Neural cell (in vitro differentiated cells): ENCODE results near the gene WDR82. TPM values are rescaled to one million over a fixed set of nuclear protein-coding genes. Genes with fewer than 3 reads are reported as not detected.
"Not testable (repeated sequence)": the region's sequence is repeated elsewhere in the genome, so short reads cannot be mapped to it uniquely, and the experiment has no call there.

Experiments used
- H2AFZ ChIP-seq: fragments of 200-600, 300-800 bp; sonication (generic), shearing (Covaris generic); 2 replicates; pipeline ENCODE4 v1.6.0; 2014; ENCODE audit warnings: low read depth, mild to moderate bottlenecking, antibody characterized with exemption, low read length, moderate library complexity
- H3F3A ChIP-seq: fragments of 200-600 bp; shearing (Covaris generic); 2 replicates; pipeline ENCODE4 v1.6.1; 2016; ENCODE audit warnings: mild to moderate bottlenecking, moderate library complexity, mixed read lengths, antibody characterized with exemption, low read length; ENCODE audit not compliant: insufficient read depth, poor library complexity, severe bottlenecking
- H3K27ac ChIP-seq: fragments of 200-600, 300-800 bp; sonication (generic), shearing (Covaris generic); 2 replicates; pipeline ENCODE4 v1.5.1; 2014; ENCODE audit warnings: mild to moderate bottlenecking, low read length, moderate library complexity
- H3K27me3 ChIP-seq: fragments of 300-800, 200-600 bp; sonication (generic), shearing (Covaris generic); 2 replicates; pipeline ENCODE4 v1.6.0; 2014; ENCODE audit warnings: mild to moderate bottlenecking, low read depth, low read length, moderate library complexity; ENCODE audit not compliant: insufficient read depth
- H3K36me3 ChIP-seq: fragments of 300-800, 200-600 bp; sonication (generic), shearing (Covaris generic); 2 replicates; pipeline ENCODE4 v1.5.1; 2014; ENCODE audit warnings: mild to moderate bottlenecking, antibody characterized with exemption, low read length, moderate library complexity; ENCODE audit not compliant: insufficient read depth
- H3K4me2 ChIP-seq: fragments of 300-800, 200-600 bp; sonication (generic), shearing (Covaris generic); 2 replicates; pipeline ENCODE4 v1.6.0; 2014; ENCODE audit warnings: mild to moderate bottlenecking, low read length
- H3K4me3 ChIP-seq: fragments of 300-800, 200-600 bp; sonication (generic), shearing (Covaris generic); 2 replicates; pipeline ENCODE4 v1.5.1; 2014; ENCODE audit warnings: mild to moderate bottlenecking, low read length, moderate library complexity
- H3K79me2 ChIP-seq: fragments of 200-600 bp; shearing (Covaris generic); replicated peaks from 2 replicates; pipeline ENCODE4 v1.6.0; 2014; ENCODE audit warnings: mild to moderate bottlenecking, low read length, moderate library complexity; ENCODE audit not compliant: insufficient read depth
- H3K9ac ChIP-seq: fragments of 300-800, 200-600 bp; sonication (generic), shearing (Covaris generic); 2 replicates; pipeline ENCODE4 v1.6.1; 2016; ENCODE audit warnings: mild to moderate bottlenecking, low read length, mixed read lengths
- H3K9me2 ChIP-seq: fragments of 200-600 bp; shearing (Covaris generic); 2 replicates; pipeline ENCODE4 v1.6.1; 2016; ENCODE audit warnings: mild to moderate bottlenecking, low read length, mixed read lengths; ENCODE audit not compliant: insufficient read depth
- H3K9me3 ChIP-seq: fragments of 200-600, 300-800 bp; sonication (generic), shearing (Covaris generic); 2 replicates; pipeline ENCODE4 v1.6.1; 2016; ENCODE audit warnings: mild to moderate bottlenecking, mixed run types, low read length, moderate library complexity, mixed read lengths
- H4K20me1 ChIP-seq: fragments of 200-600 bp; shearing (Covaris generic); 2 replicates; pipeline ENCODE4 v1.6.1; 2016; ENCODE audit warnings: mild to moderate bottlenecking, mixed run types; ENCODE audit not compliant: insufficient read depth
- EP300 ChIP-seq: fragments of 450-650 bp; conservative IDR thresholded peaks from 2 replicates; pipeline ENCODE4 v1.6.1; 2014; ENCODE audit warnings: antibody characterized with exemption, mild to moderate bottlenecking, moderate library complexity; ENCODE audit not compliant: poor library complexity, severe bottlenecking
- EZH2 ChIP-seq: fragments of 200-600, 300-800 bp; shearing (Covaris generic), sonication (generic); IDR thresholded peaks from 2 replicates; pipeline ENCODE4 v1.6.1; 2014; ENCODE audit warnings: antibody characterized with exemption, low read length, borderline replicate concordance, mild to moderate bottlenecking; ENCODE audit not compliant: insufficient read depth, poor library complexity, severe bottlenecking
- MXI1 ChIP-seq: fragments of 450-650 bp; conservative IDR thresholded peaks from 2 replicates; pipeline ENCODE4 v1.6.1; 2014; ENCODE audit warnings: antibody characterized with exemption, mild to moderate bottlenecking; ENCODE audit not compliant: poor library complexity, severe bottlenecking
- POLR2AphosphoS5 ChIP-seq: IDR thresholded peaks from 2 replicates; pipeline ENCODE4 v1.6.1; 2012
- RAD21 ChIP-seq: fragments of 450-650 bp; conservative IDR thresholded peaks from 2 replicates; pipeline ENCODE4 v1.6.1; 2014; ENCODE audit warnings: antibody characterized with exemption, mild to moderate bottlenecking, moderate library complexity
- REST ChIP-seq: IDR thresholded peaks from 2 replicates; pipeline ENCODE4 v1.6.1; 2012; ENCODE audit warnings: borderline replicate concordance
- SMC3 ChIP-seq: fragments of 450-650 bp; conservative IDR thresholded peaks from 2 replicates; pipeline ENCODE4 v1.6.1; 2014; ENCODE audit warnings: antibody characterized with exemption, mild to moderate bottlenecking, moderate library complexity; ENCODE audit not compliant: poor library complexity
- TAF1 ChIP-seq: IDR thresholded peaks from 2 replicates; pipeline ENCODE4 v1.6.1; 2012; ENCODE audit warnings: low read depth
- polyA plus RNA-seq: library from polyadenylated mRNA; depleted of rRNA; stranded (reverse); fragments of >200 nt; gene quantifications from 2 replicates; pipeline ENCODE4 v1.2.3, GENCODE V29; 2014
- TF ChIP-seq, protein P1 (sequence below): fragments of 450-650 bp; IDR thresholded peaks from 2 replicates; pipeline ENCODE4 v1.5.1; 2014; ENCODE audit warnings: antibody characterized with exemption, mild to moderate bottlenecking, moderate library complexity; ENCODE audit not compliant: poor library complexity, severe bottlenecking

The WDR82 gene
- polyA plus RNA-seq, 1 donor from 2014 or later = 163 TPM

GRCh38 chr3:52288674-52289073 lies 10.2 kb upstream of the WDR82 start:
- Histone ChIP-seq H3F3A (no peaks in the 10 kb centered on the region), H4K20me1 (no peaks in the 10 kb centered on the region), H3K27me3 (no peaks in the 10 kb centered on the region), H3K4me3 (peak overlapping the region; percentile 69), H3K36me3 (no peaks in the 10 kb centered on the region), H3K4me2 (no peak overlapping the region), H3K27ac (peak overlapping the region; percentile 97), H3K9ac (peak overlapping the region; percentile 90), H3K9me3 (no peaks in the 10 kb centered on the region), H3K9me2 (no peaks in the 10 kb centered on the region), H2AFZ (no peak overlapping the region), H3K79me2 (no peaks in the 10 kb centered on the region)
- TF ChIP-seq POLR2AphosphoS5 (no peak), RAD21 (no peak)

- H4K20me1 ChIP-seq = no peaks in the 10 kb centered on the region
- peak overlapping the region; percentile 97 for H3K27ac ChIP-seq
- H3K36me3 ChIP-seq = no peaks in the 10 kb centered on the region
- H3K4me2 ChIP-seq = peak overlapping the region; percentile 72
- TF ChIP-seq TAF1 (no peak), POLR2AphosphoS5 (peak; percentile 5)
- no peaks in the 10 kb centered on the region for H3K27me3 ChIP-seq
- H3K9ac ChIP-seq = peak overlapping the region; percentile 90
- no peaks in the 10 kb centered on the region for H3K9me3 ChIP-seq
- H3F3A ChIP-seq = no peaks in the 10 kb centered on the region
- H3K79me2 ChIP-seq = no peaks in the 10 kb centered on the region
- H3K9me2 ChIP-seq = no peaks in the 10 kb centered on the region
- H3K4me3 ChIP-seq = peak overlapping the region; percentile 69
- H2AFZ ChIP-seq = no peak overlapping the region
These were observed 8.3 kb upstream of the WDR82 start for GRCh38 chr3:52286777-52287110.

GRCh38 chr3:52284051-52284450 lies 5.6 kb upstream of the WDR82 start:
- H3K9ac ChIP-seq, H3K79me2 ChIP-seq, H2AFZ ChIP-seq, H3F3A ChIP-seq, H3K9me2 ChIP-seq, H3K4me2 ChIP-seq, H3K27me3 ChIP-seq, H3K9me3 ChIP-seq, H3K27ac ChIP-seq, H3K4me3 ChIP-seq, H4K20me1 ChIP-seq, H3K36me3 ChIP-seq: not testable (repeated sequence)

- Histone ChIP-seq H4K20me1 (no peaks in the 10 kb centered on the region), H3K27me3 (no peaks in the 10 kb centered on the region), H3K9me3 (no peaks in the 10 kb centered on the region), H3K9ac (no peak overlapping the region), H3F3A (no peaks in the 10 kb centered on the region), H3K4me2 (no peak overlapping the region), H2AFZ (no peak overlapping the region), H3K9me2 (no peaks in the 10 kb centered on the region), H3K79me2 (no peaks in the 10 kb centered on the region), H3K36me3 (no peaks in the 10 kb centered on the region), H3K27ac (no peak overlapping the region), H3K4me3 (no peak overlapping the region)
- no peak for TF ChIP-seq EZH2
- TF ChIP-seq SMC3 = no peak
- TF ChIP-seq RAD21 = no peak
- no peak for TF ChIP-seq MXI1
- no peak for TF ChIP-seq EP300
- no peak for TF ChIP-seq REST
- no peak for TF ChIP-seq POLR2AphosphoS5
- TF ChIP-seq, protein P1, sequence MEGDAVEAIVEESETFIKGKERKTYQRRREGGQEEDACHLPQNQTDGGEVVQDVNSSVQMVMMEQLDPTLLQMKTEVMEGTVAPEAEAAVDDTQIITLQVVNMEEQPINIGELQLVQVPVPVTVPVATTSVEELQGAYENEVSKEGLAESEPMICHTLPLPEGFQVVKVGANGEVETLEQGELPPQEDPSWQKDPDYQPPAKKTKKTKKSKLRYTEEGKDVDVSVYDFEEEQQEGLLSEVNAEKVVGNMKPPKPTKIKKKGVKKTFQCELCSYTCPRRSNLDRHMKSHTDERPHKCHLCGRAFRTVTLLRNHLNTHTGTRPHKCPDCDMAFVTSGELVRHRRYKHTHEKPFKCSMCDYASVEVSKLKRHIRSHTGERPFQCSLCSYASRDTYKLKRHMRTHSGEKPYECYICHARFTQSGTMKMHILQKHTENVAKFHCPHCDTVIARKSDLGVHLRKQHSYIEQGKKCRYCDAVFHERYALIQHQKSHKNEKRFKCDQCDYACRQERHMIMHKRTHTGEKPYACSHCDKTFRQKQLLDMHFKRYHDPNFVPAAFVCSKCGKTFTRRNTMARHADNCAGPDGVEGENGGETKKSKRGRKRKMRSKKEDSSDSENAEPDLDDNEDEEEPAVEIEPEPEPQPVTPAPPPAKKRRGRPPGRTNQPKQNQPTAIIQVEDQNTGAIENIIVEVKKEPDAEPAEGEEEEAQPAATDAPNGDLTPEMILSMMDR = no peak
- TF ChIP-seq TAF1 = no peak
These were observed 4.9 kb upstream of the WDR82 start for GRCh38 chr3:52283306-52283705.
